ACHN (cell line): Measurements from ENCODE around the gene FBXW4.

ENCODE experiments used
- DNase-seq: peaks from one replicate; pipeline ENCODE4 v3.0.0-alpha.2; 2015
- in situ Hi-C: cut with HindIII; loops from 2 replicates; pipeline ENCODE4 v1.10.0; 2017; ENCODE audit warnings: low sequenced_read_pairs, low pct_ligation_motif_present, low pct_unique_long_range_greater_than_20kb

The FBXW4 gene

DNA sequence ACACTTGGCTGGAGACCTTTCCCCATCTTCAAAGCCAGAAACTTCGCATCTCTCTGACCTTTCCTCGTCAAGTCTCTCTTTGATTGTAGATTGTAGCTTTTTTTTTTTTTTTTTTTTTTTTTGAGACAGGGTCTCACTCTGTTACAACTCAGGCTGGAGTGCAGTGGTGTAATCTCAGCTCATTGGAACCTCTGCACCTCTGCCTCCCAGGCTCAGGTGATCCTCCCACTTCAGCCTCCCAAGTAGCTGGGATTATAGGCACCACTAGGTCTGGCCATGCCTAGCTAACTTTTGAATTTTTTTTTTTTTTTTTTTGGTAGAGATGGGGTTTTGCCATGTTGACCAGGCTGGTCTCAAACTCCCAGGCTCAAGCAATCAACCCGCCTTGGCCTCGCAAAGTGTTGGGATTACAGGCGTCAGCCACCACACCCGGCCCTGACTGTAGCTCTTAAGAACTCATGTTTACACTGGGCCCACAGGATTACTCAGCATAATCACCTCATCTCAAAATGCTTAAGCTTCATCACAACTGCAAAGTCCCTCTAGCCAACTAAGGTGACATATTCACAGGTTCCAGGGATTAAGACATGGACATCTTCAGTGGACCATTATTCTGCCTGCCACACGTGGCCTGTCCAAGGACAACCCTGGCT is 118.6 kb downstream of the FBXW4 start:
- DNase-seq = no peak
- in situ Hi-C loops = no loop called here

DNA sequence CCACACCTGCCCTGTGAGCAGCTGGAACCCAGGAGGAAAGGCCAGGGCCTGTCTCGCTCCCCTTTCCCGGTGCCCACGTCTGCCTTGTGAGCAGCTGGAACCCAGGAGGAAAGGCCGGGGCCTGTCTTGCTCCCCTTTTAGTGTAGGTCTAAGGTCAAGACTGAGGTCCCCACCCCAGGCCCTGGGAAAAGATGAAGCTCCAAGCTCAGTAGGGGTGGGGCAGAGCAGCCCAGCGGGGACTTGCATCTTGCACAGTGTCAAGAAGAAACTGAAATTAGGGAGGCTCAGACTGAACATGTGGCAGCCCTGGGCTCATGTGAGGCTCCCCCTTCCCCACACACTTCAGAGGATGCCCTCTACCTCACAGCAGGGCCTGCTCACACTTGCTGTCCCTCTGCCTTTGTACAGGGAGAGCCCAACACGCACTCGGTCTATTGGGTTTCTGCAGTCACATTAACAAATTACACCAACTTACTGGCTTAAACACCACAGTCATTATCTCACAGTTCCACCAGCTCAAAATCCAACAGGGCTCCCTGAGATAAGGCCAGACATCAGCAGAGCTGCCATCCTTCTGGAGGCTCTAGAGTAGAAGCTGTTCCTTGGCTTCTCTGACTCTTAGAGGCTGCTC is 119.3 kb downstream of the FBXW4 start:
- no peak for DNase-seq
- in situ Hi-C loops = no loop called here

DNA sequence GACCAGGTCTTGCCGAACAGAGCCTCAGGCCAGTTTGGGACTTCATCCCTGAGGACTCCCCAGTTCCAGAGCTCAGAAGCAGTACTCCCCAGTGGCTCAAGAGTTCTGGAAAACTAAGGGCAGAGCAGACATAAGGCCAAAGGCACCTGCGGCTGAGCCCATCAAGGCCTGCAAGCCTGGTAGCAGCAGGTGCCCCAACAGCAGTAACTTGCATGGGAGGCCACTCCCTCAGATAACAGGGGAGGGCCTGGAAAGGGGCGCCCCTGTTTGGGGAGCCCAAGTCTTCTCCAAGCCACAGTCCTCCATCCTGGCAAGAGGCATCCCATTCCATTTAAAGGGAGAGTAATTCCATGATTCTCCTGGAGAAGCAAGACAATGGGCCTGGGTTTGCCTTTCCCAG is 119.9 kb downstream of the FBXW4 start:
- DNase-seq = no peak
- in situ Hi-C loops = no loop called here

DNA sequence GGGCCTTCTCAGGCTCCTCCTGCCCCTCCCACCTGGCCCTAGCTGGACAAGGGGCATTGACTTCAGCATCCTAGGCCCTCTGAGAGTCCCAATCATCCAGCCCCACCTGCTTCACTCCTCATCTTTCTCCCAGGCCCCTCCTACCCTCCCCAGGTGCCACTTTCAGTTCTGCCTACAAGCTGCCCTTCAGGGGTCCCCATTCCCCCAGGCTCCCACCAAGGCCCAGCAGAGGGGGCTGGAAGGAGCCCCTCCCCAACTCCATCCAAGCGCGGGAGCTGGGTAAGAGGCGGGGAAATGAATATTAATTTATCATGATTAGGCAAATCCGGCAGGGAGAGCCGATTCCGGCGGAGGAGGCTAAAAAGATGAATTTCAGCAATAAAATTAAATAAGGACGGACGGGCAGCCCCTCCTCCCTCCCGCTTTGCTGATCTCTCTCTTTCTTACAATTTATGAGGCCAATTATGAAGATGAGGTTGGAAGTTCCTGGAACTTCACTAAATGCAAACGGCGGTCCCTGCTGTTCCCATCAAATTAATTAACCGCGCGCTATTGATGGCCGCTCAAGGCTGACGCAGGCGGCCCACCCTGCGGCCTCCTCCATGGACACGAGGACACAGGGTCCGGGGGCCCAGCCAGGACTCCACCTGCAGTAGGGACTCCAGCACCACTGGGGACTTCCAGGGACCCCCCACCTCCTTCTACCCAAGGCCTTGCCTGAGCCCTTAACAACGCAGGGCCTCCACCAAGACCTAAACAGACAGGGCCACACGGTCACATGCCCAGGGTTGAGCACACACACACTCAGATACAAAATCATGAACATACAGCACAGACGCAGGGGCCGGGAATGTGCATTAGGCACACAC is 120.9 kb downstream of the FBXW4 start:
- in situ Hi-C loops = no loop called here
- DNase-seq = no peak

DNA sequence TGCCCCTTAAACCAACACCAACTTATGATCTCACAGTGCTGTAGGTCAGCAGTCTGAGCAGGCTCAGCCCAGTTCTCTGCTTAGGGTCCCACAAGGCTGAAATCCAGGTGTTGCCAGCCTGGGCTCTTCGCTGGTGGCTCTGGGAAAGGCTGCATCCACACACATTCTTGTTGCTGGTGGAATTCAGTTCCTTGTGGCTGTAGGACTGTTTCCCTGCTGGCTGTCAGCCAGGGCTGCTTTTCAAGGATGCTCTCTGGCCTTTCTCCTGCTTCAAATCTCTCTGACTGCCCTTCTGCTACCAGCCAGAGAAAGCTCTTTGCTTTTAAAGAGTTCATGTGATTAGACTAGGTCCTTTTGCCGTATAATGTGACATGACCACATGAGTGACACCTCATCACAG is 122.2 kb downstream of the FBXW4 start:
- in situ Hi-C loops = no loop called here
- no peak for DNase-seq

DNA sequence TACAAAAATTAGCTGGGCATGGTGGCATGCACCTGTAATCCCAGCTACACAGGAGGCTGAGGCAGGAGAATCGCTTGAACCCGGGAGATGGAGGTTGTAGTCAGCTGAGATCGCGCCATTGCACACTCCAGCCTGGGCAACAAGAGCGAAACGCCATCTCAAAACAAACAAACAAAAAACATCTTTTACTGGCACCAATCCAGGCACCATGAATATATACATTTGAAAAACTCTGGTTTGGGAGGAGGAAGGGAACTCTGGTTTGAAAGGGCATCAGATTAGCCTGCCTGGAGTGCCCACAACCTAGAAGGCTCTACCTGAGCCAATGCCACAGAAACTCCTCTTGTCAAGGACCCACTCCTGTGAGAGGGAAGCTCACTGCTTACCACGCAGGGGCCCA is 122.8 kb downstream of the FBXW4 start:
- in situ Hi-C loops = no loop called here
- DNase-seq = no peak

DNA sequence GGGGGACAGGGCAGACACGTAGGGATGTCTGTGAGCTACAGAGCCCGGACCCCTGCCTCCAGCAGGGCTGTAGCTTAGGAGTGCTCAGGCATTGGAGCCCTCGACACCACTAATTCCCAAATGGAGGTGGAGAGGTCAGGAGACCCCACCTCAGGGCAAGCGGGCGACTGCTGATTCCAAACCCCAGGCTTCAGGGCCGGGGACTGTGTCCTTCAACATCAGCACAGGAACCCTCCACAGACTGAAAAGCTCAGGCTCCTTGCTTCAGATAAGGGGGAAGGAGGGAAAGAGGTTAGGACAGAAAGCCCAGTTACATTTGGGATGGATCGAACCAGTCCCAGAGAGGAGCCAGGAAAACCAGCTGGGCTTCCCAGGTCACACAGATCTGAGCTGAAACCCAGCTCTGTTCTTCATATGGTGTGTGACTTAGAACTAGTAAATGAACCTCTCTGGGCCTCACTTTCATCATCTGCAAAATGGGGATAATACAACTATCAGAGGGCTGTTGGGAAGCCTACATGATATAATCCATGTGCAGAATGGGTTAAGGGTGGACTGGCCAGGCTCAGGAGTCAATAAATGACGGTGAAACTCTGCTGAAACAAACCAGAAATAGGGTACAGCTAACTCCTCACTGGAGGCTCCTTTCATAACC is 123.6 kb downstream of the FBXW4 start:
- no peak for DNase-seq
- in situ Hi-C loops = no loop called here

DNA sequence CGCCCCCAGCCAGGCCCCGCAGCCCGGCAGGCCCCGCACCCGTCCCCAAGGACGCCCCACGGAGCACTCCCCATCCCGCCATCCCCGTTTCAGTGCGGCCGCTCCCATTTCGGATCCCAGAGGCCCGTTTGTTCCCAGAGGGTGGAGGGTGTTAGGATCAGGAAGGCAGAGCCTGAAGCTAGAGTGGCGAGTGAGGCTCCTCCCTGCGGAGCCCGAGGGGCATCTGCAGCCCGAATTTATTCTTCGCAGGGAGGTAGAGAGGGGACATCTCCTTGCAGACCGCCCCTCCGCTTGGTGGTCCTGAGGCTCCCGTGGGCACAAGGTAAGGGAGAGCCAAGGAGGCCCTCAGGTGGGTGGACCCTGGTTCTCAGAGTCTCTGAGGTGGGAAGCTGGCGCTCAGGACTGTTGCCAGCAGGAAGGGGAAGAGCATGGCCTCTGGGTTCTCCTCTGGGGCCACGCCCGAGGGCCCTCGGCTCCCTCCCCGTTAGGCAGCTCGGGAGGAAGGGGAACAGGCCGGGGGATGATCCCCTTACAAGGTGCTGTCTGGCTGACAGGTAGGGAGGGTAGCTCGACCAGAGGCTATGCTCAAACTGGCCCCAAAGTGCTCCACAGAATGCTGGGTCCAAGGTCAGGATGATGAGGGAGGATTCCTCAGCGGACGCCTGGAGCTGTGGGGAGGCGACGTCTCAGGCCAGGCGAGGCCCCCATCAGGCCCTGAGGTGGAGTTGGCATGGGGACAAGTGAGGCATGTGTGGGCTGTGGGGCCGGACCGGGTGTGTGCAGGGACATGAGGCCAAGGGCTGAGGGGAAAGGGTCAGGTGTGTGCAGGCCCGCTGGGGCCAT is 124.3 kb downstream of the FBXW4 start:
- DNase-seq = no peak
- in situ Hi-C loops = no loop called here

DNA sequence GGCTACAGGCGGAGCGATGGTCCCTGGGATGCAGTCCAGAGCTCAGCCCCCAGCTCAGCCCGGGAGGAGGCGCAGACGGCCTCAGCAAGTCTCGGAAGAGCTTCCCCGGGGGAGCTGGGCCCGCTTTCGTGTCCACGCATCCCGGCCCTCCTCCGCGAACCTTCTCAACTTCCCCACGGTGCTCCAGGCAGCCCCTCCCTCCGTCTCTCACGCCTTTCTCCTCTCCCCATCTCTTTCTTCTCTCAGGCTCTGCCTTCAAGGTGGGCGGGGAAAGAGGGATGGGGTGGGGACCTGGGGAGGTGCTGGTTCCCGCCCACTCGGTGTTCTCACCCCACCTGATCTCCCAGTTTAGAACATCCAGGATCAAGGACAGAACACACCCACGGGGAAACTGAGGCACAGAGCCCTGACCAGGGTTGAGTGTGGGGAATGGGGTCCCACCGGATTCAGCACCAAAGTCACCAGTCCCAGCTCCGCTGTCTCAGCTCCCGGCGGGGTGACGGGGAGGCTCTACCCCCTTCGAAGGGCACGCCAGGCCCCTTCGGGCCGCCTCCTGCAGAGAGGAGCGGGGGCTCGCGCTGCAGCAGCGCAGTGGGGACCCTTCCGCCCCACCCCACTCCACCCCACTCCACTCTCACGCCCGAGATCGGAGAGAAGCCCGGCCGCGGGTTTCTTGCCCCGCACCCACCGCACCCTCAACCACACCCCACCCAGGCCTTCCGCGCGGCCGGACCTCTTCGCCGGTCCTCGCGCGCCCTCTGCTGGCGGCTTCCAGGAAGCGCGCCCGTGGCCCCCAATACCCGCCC is 125.1 kb downstream of the FBXW4 start:
- peak; percentile 81 for DNase-seq
- in situ Hi-C loops = no loop called here

DNA sequence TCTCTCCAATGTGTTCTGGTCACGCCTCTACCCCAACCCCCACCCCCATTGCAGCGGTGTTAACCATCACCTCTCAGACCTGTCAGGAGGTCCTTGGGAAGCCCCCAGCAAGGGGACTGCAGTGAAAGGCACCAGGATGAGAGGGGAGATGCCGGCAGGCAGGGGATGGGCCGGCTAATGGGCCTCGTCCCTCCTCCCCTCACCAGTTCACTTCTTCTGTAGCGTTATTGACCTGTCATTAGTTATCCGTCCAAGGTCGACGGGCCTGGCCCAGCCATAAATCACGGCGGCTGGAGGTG is 125.7 kb downstream of the FBXW4 start:
- DNase-seq = no peak
- in situ Hi-C loops = no loop called here

DNA sequence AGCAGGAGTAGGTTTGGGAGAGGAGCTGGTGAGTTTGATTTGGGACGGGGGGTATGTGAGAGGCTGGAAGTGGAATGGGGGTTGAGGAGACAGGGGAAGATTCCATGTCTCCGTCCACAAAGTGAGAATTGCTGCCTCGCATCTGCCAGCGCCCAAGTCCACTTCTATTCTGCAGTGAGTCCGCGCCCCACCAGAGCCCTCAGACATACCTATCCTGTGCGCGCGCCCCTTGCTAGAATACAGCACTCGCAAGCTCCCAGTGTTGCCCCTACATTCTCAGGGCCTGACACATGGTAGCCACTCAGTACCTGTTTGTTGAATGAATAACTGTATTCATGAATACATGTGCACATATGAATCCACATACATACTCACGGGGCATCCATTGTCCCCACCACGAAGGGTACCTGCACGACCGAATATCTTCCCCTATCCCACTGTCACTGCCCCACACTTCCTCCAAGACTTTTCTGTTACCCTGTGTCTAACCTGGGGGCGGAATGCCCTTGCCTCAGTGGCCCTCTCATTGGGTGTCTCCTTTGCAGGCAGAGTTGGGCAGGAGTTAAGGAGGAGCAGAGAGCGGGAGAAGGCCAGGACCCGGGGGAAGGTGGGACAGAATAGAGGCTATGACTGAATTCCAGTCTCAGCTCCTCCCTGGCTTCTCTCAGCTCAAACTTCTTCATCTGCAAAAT is 126.8 kb downstream of the FBXW4 start:
- DNase-seq = no peak
- in situ Hi-C loops = no loop called here

DNA sequence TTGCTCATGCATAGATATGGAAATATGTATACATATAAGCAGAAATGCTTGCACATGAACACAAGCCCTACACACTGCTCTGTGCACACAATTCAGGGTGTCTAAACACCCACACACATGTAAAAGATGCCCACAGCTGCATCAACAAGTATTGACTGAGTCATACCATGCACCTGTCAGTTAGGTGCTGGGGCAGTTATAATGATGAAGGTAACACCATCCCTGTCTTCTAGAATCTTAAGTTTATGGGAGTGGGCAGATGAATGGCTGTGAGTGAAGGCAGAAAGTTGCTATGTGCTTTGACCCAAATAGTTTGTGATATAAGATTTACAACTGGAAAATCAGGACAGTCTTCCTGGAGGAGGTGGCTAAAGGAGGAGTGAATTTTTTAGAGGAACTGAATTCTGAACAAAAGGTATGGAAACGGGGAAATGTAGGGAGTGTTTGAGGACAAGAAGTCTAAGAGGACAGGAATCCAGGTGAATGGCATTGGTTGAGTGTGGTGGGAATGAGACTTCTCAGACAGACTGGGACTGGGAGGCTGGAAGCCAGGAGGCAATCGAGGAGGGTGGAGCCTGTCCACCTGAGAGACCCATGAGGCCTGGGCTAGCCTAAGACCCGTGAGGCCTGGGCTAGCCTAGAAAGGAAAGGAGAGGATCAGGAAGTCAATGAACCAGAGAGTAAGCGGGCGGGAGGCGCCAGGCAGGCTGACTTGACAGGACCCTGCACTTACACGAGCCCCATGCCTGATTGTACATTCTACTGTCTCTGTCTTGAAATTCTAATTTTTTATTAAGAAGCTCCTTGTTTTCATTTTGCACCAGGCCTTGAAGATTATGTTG is 127.6 kb downstream of the FBXW4 start:
- no peak for DNase-seq
- in situ Hi-C loops = no loop called here

DNA sequence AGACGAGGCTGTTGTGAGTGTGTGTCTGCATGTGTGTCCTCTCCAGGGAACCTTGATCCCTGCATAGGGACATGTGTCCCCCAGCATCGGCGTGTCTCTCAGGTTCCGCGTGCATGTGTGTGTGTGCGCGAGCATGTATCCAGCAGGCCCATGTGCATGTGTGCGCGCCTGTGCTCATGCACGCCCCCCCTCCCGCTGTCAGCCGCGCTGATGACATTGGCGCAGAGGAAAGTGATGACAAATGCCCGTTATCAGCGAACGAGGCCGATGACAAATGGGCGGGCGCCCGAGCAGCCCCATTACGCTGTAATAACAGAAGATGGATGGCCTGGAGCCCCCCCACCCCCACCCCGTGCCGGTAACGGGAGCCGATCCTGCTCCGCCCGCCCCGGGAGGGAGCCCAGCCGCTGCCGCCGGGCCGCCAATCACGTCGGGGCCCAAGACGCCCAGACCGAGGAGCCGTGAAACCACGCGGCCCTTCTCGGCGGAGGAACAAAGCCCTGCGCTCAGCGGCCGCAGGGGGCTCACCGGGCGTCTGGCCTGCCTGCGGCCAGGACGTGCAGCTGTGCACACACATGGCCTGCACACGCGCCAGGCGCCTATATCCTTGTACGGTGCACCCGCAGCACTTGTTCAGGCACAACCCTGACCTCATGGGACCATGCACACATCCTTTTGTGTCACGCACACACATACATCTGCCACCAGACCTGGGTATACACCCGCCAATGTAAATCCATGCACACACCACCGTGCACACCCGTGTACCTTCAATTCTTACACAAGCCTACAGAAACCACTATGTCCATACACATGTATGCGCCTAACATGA is 128.4 kb downstream of the FBXW4 start:
- in situ Hi-C loops = no loop called here
- peak; percentile 42 for DNase-seq

DNA sequence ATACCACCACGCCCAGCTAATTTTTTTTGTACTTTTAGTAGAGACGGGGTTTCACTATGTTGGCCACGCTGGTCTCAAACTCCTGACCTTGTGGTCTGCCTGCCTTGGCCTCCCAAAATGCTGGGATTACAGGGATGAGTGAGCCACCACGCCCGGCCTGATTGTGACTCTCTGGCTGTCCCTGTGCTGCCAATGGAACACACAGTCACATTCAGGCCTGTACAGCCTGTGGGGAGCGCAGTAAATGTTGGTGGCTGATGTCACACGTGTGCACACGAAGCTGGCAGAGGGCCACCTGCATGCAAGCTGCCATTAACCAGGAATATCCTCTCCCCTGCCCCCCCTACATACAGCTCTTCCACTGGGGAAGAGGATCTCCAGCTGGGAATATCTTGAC is 129.0 kb downstream of the FBXW4 start:
- no peak for DNase-seq
- in situ Hi-C loops = no loop called here

DNA sequence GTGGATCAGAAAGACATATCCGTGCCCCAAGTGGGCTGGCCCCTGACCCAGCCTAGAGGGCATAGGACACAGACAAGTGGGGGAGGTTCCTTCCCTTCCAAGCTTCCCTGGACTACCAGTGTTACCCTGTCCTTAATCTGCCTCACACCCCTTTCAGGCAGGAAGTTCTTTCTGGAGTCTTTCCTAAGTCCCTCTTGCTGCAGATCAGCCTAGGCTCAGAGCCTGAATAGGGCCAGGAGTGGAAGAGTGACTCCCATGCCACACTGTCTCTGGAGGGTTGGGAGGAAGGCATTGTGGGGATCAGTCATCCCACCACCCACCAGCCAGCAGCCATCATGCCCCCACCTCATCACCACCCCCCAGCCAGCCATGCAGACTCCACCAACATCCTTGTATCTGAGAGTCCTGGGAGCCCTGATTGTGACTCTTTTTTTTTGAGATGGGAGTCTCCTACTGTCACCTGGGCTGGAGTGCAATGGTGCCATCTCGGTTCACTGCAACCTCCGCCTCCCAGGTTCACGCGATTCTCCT is 129.5 kb downstream of the FBXW4 start:
- in situ Hi-C loops = no loop called here
- DNase-seq = no peak
